ENCODE data around the gene CEMP1. TPM values are rescaled to one million over a fixed set of nuclear protein-coding genes. Genes with fewer than 3 reads are reported as not detected.

CEMP1 gene
- total RNA-seq, 1 donor from 2014 or later, result not detected

DNA sequence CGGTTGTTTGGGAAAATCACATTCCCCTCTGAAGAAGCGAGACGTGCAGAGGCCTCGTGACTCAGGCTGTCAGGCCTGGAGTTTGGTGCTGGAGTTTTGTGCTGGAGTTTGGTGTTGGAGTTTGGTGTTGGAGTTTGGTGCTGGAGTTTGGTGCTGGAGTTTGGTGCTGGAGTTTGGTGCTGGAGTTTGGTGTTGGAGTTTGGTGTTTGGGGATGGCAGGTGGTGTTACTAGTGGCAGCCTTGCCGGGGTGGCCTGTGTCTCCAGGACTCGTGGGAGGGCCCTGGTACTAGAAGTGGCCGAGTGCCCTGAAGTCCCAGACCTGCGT, 43.7 kb downstream of the CEMP1 start:
- DNase-seq (ENCODE audit: low spot score), result no peak

DNA sequence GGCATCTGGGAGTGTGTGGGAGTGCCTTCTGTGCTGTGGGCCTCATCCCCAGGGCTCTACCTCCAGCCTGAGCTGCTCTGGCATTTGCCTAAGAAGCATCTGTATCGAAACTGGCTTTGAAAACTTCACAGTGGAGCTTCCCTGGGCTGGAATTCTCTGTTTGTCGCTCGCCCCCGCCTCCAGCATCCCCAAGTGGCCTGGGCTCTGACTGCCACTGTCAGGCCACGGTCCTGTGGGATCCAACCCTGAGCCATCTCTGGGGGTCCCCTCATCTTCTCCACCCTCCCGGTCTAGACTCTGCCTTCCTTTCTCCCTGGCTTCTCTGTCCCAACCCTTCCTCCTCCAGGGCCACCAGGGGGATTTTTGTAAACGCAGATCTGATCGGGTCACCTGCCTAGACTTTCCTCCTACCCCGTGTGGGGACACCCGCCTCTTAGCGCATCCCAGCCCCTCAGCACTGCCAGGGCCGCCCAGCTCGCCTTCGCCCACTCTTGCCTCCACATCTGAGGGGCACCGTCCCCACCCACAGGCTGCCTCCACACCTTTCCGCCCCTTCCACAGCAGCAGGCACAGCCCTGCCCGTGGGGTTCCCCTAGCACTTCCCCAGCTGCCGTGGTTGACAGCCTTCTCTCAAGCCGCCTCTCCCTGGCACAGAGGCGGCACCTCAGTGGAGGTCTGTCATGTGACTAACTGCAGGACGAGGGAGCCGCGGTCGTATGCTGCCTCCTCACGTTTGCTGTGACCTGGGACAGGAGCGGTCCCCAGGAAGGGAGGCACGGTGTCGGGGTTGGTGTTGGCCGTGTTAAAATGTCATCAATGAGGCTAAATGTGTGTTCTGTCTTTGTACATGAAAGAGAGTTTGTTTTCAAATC, 44.3 kb downstream of the CEMP1 start:
- DNase-seq (ENCODE audit: low spot score), result no peak

- DNase-seq (ENCODE audit: low spot score), result no peak
These were observed 45.2 kb downstream of the CEMP1 start for GRCh38 chr16:2485811-2486507.

DNA sequence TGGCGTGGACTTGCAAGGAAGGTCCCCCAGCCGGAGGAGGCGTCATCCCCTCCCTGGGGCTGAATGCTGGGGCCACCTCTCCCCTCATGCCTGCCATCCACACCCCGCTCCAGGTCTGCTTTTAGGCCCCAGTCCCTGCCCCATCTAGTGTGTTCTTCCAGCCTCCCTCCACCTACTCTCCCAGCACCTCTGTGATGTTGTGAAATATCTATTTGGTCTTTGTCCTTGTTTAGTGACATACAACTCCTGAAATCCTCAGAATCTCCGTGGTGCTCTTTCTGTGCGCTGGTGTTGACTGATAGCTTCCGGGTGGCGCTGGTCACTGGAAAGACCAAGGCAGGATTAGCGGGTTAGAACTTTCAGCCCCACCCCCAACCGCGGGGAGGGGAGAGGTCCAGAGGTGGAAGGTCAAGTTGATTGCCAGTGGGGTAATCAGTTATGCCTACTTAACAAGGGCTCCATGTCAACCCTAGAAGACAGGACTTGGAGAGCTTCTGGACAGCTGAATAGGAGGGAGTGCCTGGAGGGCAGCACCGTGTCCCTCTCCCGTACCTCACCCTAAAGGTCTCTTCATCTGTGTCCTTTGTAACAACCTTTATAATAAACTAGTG, 46.2 kb downstream of the CEMP1 start:
- no peak for DNase-seq (ENCODE audit: low spot score)

DNA sequence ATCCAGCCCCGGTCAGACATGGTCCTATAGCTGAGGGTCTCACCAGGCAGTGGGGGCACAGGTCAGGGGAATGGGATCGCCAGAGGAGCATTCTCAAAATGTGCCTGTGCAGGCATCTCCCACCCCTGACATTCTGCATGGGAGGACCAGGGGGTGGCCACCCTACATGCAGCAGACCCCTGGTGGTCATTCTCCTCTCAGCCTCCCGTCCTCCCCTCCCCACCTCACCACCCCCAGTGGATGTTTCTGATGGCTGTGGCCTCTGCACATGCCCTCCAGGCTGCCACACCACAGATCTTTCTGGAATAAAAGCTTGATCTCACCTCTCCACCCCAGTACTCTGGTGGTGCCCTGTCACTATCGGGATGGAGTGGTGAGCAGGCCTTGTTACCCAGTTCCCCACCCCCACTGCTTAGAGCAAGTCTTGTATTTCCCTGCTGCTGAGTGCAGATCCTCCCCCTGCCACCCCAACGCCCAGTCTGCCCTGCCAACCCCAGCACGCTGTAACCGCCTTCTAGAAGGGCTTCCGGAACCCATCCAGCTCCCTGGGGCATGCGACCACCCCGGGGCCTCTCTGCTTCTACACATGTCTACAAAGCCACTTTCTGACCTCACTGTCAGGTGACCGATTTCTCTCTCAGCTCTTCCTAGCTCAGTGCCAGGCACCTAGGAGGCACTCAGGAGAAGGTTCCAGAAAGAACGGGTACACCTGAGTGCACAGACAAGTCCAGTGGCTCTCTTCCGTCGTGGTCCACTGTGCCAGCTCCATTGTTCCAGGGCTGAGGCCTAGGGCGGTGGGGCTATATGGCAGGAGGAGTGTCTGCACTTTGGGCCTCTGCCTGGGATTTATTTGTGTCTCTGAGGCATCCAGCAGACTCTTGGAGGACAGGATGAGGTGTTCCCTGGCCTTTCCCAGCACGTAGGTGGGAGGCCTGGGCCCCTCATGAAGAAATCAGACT, 47.0 kb downstream of the CEMP1 start:
- DNase-seq (ENCODE audit: low spot score), result no peak

DNA sequence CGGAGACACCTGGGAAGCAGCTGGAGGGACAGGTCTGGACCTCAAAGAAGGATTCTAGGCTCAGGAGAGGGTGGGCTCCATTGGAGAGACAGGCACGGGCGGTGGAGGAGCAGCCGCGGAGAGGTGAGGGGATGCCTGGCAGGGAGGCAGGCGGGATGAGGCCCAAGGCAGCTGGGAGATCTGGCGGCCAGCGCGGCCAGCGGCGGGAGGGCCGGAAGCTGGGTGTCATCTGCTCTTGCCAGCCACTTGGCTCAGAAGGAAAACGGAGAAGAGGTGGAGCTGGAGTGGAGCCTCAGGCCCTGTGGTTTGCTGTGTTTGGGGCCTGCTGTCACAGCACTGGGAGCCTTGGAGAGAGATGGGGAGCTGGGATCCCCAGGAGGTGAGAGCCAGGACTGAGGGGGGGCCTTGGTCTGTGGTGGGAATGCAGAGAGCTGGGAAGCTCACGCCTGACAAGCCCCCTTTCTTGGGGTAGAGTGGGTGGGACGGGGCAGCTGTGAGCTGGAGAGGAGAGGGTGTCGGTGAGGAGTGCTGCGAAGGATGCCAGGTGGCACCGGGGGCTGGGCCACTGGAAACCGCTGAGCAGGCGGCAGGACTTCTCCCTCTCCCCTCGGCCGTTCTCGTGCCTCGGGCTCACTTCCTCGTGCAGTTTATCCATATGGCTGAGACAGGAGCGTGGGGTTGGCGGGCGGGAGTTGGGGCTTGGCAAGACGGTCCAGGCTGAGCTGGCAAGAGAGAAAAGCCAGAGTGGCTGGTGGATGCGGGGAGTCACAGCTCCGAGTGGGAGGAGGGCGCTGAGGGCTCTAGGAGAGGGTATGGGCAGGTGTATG, 48.3 kb downstream of the CEMP1 start:
- no peak for DNase-seq (ENCODE audit: low spot score)

- no peak for DNase-seq (ENCODE audit: low spot score)
These were observed 49.0 kb downstream of the CEMP1 start for GRCh38 chr16:2482249-2482648.

DNA sequence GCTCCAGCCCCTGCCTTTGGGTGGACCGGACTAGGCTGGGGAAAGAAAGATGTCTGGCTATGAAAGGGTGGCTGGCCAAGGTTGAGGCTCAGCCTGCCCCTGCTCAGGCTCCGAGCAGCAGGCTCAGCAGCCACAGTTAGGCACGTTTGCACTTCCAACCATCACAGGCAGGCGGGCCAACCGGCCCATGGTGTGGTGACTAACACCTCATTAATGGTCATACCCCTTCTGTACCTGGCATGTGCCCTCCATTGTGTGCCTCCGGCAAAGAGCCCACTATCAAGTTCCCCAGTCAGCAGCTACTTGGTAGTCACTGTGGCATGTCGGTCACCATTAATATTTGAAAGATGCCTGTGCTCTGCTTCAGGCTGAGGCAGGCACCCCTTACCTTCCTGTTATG, 49.5 kb downstream of the CEMP1 start:
- no peak for DNase-seq (ENCODE audit: low spot score)

GRCh38 chr16:2480948-2481347, 50.3 kb downstream of the CEMP1 start:
- no peak for DNase-seq (ENCODE audit: low spot score)

Small RNA genes within 50 kb of the gene (microRNA-seq; reads per million reads assigned to microRNA genes)
- gene MIR3178 (ENCODE audit: borderline number of aligned reads), result not detected

Other genes with a start within 250 kb of the CEMP1 start
- gene ABCA3, start 190.7 kb downstream of the CEMP1 start, total RNA-seq, result 19.5 TPM
- 3.9 TPM for gene CCNF, start 102.0 kb downstream of the CEMP1 start, total RNA-seq
- not detected for gene TEDC2, start 71.3 kb downstream of the CEMP1 start, total RNA-seq
- not detected for gene NTN3, start 60.1 kb downstream of the CEMP1 start, total RNA-seq
- 24.9 TPM for gene TBC1D24, start 56.3 kb downstream of the CEMP1 start, total RNA-seq
- gene ATP6V0C, start 17.5 kb downstream of the CEMP1 start, total RNA-seq, result 203 TPM
- 45.3 TPM for gene AMDHD2, start 11.0 kb downstream of the CEMP1 start, total RNA-seq
- gene PDPK1, start 6.6 kb upstream of the CEMP1 start, total RNA-seq, result 43.0 TPM
- 18.5 TPM for gene KCTD5, start 151.1 kb upstream of the CEMP1 start, total RNA-seq
- gene PRSS27, start 188.8 kb upstream of the CEMP1 start, total RNA-seq, result 0.48 TPM
- 505 TPM for gene SRRM2, start 221.2 kb upstream of the CEMP1 start, total RNA-seq
- gene ELOB, start 245.9 kb upstream of the CEMP1 start, total RNA-seq, result 212 TPM

All from mesenteric fat pad (tissue), 1 donor.